Vagina (tissue), 2 donors: ENCODE results near the gene LDLRAD3. TPM values are rescaled to one million over a fixed set of nuclear protein-coding genes. Genes with fewer than 3 reads are reported as not detected.

Source experiments
- DNase-seq, 2 donors: peaks; one replicate each; pipeline ENCODE4 v3.0.0-alpha.2; 2017; ENCODE audit errors: extremely low spot score in 2 of 2
- H3K27ac ChIP-seq: fragments of 200-600 bp; sonication (generic); one replicate; pipeline ENCODE4 v1.5.1; 2019
- H3K27me3 ChIP-seq: fragments of 200-600 bp; sonication (generic); one replicate; pipeline ENCODE4 v1.5.1; 2019
- H3K36me3 ChIP-seq, 2 donors: fragments of 200-600 bp; sonication (generic); one replicate each; pipeline ENCODE4 v1.5.1; 2017 to 2019
- H3K4me1 ChIP-seq: fragments of 200-600 bp; sonication (generic); one replicate; pipeline ENCODE4 v1.5.1; 2019
- H3K4me3 ChIP-seq, 2 donors: fragments of 200-600 bp; sonication (generic); 1 replicate in 1 of 2; 2 replicates in 1 of 2; pipeline ENCODE4 v1.5.1; 2016 to 2019
- H3K9me3 ChIP-seq: fragments of 200-600 bp; sonication (generic); one replicate; pipeline ENCODE4 v1.5.1; 2019
- CTCF ChIP-seq, 3 experiments: fragments of 450-650 bp in 2 of 3; fragments of 200-600 bp in 1 of 3; sonication (generic) in 1 of 3; IDR thresholded peaks; one replicate each; pipeline ENCODE4 v1.5.1; 2017 to 2019; ENCODE audit warnings: antibody characterized with exemption in 3 of 3, mild to moderate bottlenecking in 2 of 3, moderate library complexity in 2 of 3
- POLR2A ChIP-seq, 2 donors: fragments of 450-650 bp; IDR thresholded peaks; one replicate each; pipeline ENCODE4 v1.6.1; 2017; ENCODE audit warnings: antibody characterized with exemption in 2 of 2, mild to moderate bottlenecking in 2 of 2, moderate library complexity in 2 of 2
- POLR2AphosphoS5 ChIP-seq, 2 donors: sonication (generic); formaldehyde crosslinking; IDR thresholded peaks; one replicate each; pipeline ENCODE4 v1.9.0; 2017; ENCODE audit warnings: antibody characterized with exemption in 2 of 2, mild to moderate bottlenecking in 2 of 2, low read depth in 1 of 2; ENCODE audit not compliant: insufficient read depth in 1 of 2
- intact Hi-C: fragments of 100-400 bp; cut with DNase I; formaldehyde crosslinking; loops from one replicate; pipeline ENCODE4 v1.15.1; 2023
- total RNA-seq: library from RNA; depleted of rRNA; stranded (reverse); fragments of >200 nt; gene quantifications from one replicate; pipeline ENCODE4 v1.2.3, GENCODE V29; 2016

The LDLRAD3 gene
- total RNA-seq, 1 donor from 2014 or later: 34.4 TPM

DNA sequence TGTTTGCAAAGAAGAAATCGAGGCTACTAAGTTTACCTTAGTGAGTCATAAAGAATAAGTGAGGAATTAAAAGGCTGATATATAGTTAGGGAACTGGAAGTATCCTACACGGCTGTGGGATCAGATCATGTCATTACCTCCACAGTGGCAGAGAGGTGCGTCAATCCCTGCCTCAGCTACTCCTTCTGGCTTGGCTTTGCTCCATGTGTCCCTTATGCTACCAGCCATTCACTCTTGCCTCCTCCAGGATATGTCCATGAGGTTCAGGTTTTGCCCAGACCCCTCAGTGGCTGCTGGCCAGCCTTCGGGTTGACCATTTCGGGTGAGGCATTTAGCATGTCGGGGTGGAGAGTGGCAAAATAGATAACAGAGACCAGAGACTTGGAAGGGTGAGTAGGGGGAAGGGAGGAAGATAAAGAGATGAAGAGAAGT lies 153.4 kb downstream of the LDLRAD3 start:
- no peak for TF ChIP-seq POLR2A (IDR thresholded peaks at IDR 0.05)
- TF ChIP-seq CTCF (IDR thresholded peaks at IDR 0.05): no peak
- Histone ChIP-seq H3K9me3 (no peaks in the 10 kb centered on the region), H3K36me3 (peaks cover 0 to 23% of the 10 kb centered on the region in 2 donors), H3K4me3 (no peak overlapping the region), H3K4me1 (no peaks in the 10 kb centered on the region), H3K27me3 (no peaks in the 10 kb centered on the region), H3K27ac (no peak overlapping the region)
- intact Hi-C loops: no loop called here
- DNase-seq: no peak

DNA sequence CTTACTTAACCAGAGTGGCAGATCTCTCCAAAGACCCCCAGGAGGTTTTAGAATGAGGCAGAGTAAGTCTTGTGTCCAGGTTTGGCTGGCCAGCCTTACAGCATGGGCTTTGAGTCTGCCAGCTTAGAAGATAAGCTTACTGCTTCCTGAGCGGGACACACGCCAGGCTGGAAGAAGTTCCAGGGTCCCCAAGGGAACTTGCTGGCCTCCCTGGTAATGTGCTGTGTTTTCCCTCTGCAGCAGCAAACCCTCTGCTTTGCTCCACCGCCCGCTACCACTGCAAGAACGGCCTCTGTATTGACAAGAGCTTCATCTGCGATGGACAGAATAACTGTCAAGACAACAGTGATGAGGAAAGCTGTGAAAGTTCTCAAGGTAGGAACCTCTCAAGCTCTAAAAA lies 154.2 kb downstream of the LDLRAD3 start:
- Histone ChIP-seq H3K4me3 (no peak overlapping the region), H3K9me3 (no peaks in the 10 kb centered on the region), H3K27me3 (no peaks in the 10 kb centered on the region), H3K36me3 (peaks cover 0 to 23% of the 10 kb centered on the region in 2 donors), H3K27ac (no peak overlapping the region), H3K4me1 (no peaks in the 10 kb centered on the region)
- DNase-seq: no peak
- no peak for TF ChIP-seq POLR2AphosphoS5 (IDR thresholded peaks at IDR 0.05; ENCODE audit: insufficient read depth in 1 of 2, low read depth in 1 of 2)
- TF ChIP-seq CTCF (IDR thresholded peaks at IDR 0.05): no peak
- no peak for TF ChIP-seq POLR2A (IDR thresholded peaks at IDR 0.05)
- intact Hi-C loops: no loop called here

DNA sequence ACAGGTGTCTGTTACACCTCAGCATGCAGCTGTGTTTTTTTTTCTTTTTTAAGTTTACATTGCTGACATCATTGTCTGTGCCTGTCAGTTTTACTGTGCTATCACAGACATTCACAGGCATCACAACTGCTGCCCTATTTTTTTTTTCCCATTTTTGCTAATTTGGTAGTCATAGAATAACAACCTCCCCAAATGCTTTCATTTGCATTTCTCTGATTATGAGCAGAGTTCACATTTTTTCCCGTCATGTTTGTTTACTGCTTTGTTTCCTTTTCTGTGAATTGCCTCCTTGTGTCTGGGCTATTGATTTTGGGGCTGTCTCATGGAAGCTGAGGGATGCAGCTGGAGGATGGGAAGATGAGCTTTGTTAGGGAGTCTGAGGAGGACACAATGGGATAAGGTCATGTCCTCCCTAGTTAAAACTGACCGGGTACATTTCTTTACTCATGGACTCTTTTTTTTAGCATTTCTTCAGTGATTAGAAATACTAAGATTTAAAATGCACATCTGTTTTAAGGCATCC lies 155.1 kb downstream of the LDLRAD3 start:
- no peaks in the 10 kb centered on the region for H3K9me3 ChIP-seq
- H3K27ac ChIP-seq: no peak overlapping the region
- TF ChIP-seq POLR2AphosphoS5 (IDR thresholded peaks at IDR 0.05; ENCODE audit: insufficient read depth in 1 of 2, low read depth in 1 of 2) (no peak), POLR2A (IDR thresholded peaks at IDR 0.05) (no peak), CTCF (IDR thresholded peaks at IDR 0.05) (no peak)
- H3K4me3 ChIP-seq: no peak overlapping the region
- H3K27me3 ChIP-seq: no peaks in the 10 kb centered on the region
- H3K4me1 ChIP-seq: no peaks in the 10 kb centered on the region
- peaks cover 0 to 22% of the 10 kb centered on the region in 2 donors for H3K36me3 ChIP-seq
- DNase-seq: no peak
- intact Hi-C loops: no loop called here

DNA sequence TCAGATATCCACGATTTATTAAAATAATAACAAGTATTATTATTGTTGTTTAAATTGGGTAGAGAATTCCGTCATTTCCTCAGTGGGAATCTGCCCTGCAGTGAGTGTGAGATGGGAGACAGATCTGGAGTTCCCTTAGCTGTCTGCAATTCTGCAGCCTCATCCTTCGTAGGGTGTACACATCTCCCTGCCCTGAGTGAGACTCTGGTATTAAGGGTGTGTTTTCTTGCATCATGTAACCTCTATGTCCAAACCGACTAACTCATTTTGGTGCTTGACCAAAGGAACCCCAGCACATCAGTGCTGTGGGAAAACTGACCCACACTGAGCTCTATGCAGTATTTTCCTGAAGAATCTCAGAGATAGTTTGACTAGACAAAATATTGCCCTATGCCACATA lies 157.6 kb downstream of the LDLRAD3 start:
- peaks cover 0 to 10% of the 10 kb centered on the region in 2 donors for H3K36me3 ChIP-seq
- H3K27ac ChIP-seq: no peak overlapping the region
- no peaks in the 10 kb centered on the region for H3K4me1 ChIP-seq
- H3K9me3 ChIP-seq: no peaks in the 10 kb centered on the region
- H3K27me3 ChIP-seq: no peaks in the 10 kb centered on the region
- no peak overlapping the region for H3K4me3 ChIP-seq
- DNase-seq: no peak
- intact Hi-C loops: no loop called here
- TF ChIP-seq POLR2A (IDR thresholded peaks at IDR 0.05) (no peak), POLR2AphosphoS5 (IDR thresholded peaks at IDR 0.05; ENCODE audit: insufficient read depth in 1 of 2, low read depth in 1 of 2) (no peak), CTCF (IDR thresholded peaks at IDR 0.05) (no peak)

DNA sequence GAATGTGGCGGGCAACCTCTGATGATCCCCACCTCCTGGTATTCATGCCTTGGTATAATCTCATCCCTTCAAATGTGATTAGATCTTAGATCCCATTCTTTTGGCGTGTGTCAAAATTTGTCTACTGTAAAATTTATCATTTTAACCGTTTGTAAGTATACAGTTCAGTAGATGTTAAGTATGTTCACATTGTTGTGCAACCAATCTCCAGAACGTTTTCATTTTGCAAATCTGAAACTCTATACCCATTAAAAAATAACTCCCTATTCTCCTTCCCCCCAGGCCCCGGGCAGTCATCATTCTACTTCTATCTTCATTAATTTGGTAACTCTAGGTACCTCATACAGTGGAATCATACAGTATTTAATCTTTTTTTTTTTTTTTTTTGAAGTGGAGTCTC lies 159.0 kb downstream of the LDLRAD3 start:
- H3K27me3 ChIP-seq: no peaks in the 10 kb centered on the region
- intact Hi-C loops: no loop called here
- peaks cover 0 to 10% of the 10 kb centered on the region in 2 donors for H3K36me3 ChIP-seq
- H3K9me3 ChIP-seq: no peaks in the 10 kb centered on the region
- H3K4me1 ChIP-seq: no peaks in the 10 kb centered on the region
- no peak for DNase-seq
- no peak for TF ChIP-seq POLR2AphosphoS5 (IDR thresholded peaks at IDR 0.05; ENCODE audit: insufficient read depth in 1 of 2, low read depth in 1 of 2)
- TF ChIP-seq CTCF (IDR thresholded peaks at IDR 0.05): no peak
- no peak for TF ChIP-seq POLR2A (IDR thresholded peaks at IDR 0.05)
- H3K4me3 ChIP-seq: no peak overlapping the region
- no peak overlapping the region for H3K27ac ChIP-seq
